Neural progenitor cell (in vitro differentiated cells): ENCODE results near the gene CNTN5. TPM values are rescaled to one million over a fixed set of nuclear protein-coding genes. Genes with fewer than 3 reads are reported as not detected.
A peak's percentile ranks its signal among the peaks of the same experiment; 100 is the strongest.
"Not testable (repeated sequence)": the region's sequence is repeated elsewhere in the genome, so short reads cannot be mapped to it uniquely, and the experiment has no call there.

ENCODE experiments used
- DNase-seq: peaks from one replicate; pipeline ENCODE4 v3.0.0-alpha.2; 2016; ENCODE audit warnings: low spot score
- H2AFZ ChIP-seq: fragments of 200-600 bp; sonication (generic); replicated peaks from 2 replicates; pipeline ENCODE4 v1.6.1; 2016; ENCODE audit warnings: antibody characterized with exemption
- H3F3A ChIP-seq: fragments of 200-600 bp; sonication (generic); 2 replicates; pipeline ENCODE4 v1.6.1; 2016; ENCODE audit warnings: antibody characterized with exemption, low read depth
- H3K27ac ChIP-seq: fragments of 200-600 bp; sonication (generic); 2 replicates; pipeline ENCODE4 v1.5.1; 2016; ENCODE audit warnings: mild to moderate bottlenecking
- H3K27me3 ChIP-seq: fragments of 200-600 bp; sonication (generic); 2 replicates; pipeline ENCODE4 v1.6.1; 2016; ENCODE audit warnings: mild to moderate bottlenecking, moderate library complexity
- H3K36me3 ChIP-seq: fragments of 200-600 bp; sonication (generic); 2 replicates; pipeline ENCODE4 v1.5.1; 2016
- H3K4me1 ChIP-seq: fragments of 200-600 bp; sonication (generic); 2 replicates; pipeline ENCODE4 v1.6.1; 2016; ENCODE audit warnings: mixed run types
- H3K4me2 ChIP-seq: fragments of 200-600 bp; sonication (generic); 2 replicates; pipeline ENCODE4 v1.6.1; 2016
- H3K4me3 ChIP-seq: fragments of 200-600 bp; sonication (generic); 2 replicates; pipeline ENCODE4 v1.5.1; 2016
- H3K79me2 ChIP-seq: fragments of 200-600 bp; sonication (generic); 2 replicates; pipeline ENCODE4 v1.6.1; 2016; ENCODE audit warnings: low read depth
- H3K9ac ChIP-seq: fragments of 200-600 bp; sonication (generic); 2 replicates; pipeline ENCODE4 v1.6.1; 2016
- H3K9me3 ChIP-seq: fragments of 200-600 bp; sonication (generic); 2 replicates; pipeline ENCODE4 v1.5.1; 2016; ENCODE audit warnings: low read depth
- H4K20me1 ChIP-seq: fragments of 200-600 bp; sonication (generic); 2 replicates; pipeline ENCODE4 v1.6.1; 2016; ENCODE audit warnings: low read depth
- H3K27ac Mint-ChIP-seq: 3 replicates; pipeline ENCODE4 v1.8.0; 2021; ENCODE audit warnings: mixed read lengths
- H3K27me3 Mint-ChIP-seq: 2 replicates; pipeline ENCODE4 v1.8.0; 2022; ENCODE audit warnings: low read depth, mild to moderate bottlenecking, inconsistent platforms, moderate library complexity, mixed read lengths; ENCODE audit not compliant: insufficient read depth
- H3K36me3 Mint-ChIP-seq: 3 replicates; pipeline ENCODE4 v1.8.0; 2021; ENCODE audit warnings: mixed read lengths
- H3K4me1 Mint-ChIP-seq: 3 replicates; pipeline ENCODE4 v1.8.0; 2021; ENCODE audit warnings: mixed read lengths
- H3K4me3 Mint-ChIP-seq: 3 replicates; pipeline ENCODE4 v1.8.0; 2021; ENCODE audit warnings: mild to moderate bottlenecking, moderate library complexity, mixed read lengths
- H3K9me3 Mint-ChIP-seq: 3 replicates; pipeline ENCODE4 v1.8.0; 2020; ENCODE audit warnings: mixed read lengths
- EZH2 ChIP-seq: fragments of 200-600 bp; sonication (generic); IDR thresholded peaks from 2 replicates; pipeline ENCODE4 v1.6.1; 2017; ENCODE audit warnings: antibody characterized with exemption, mild to moderate bottlenecking, moderate library complexity
- EZH2phosphoT487 ChIP-seq: fragments of 200-600 bp; sonication (generic); IDR thresholded peaks from 2 replicates; pipeline ENCODE4 v1.6.1; 2017; ENCODE audit warnings: antibody characterized with exemption
- total RNA-seq: library from RNA; depleted of rRNA; stranded (reverse); fragments of >200 nt; gene quantifications from 2 replicates; pipeline ENCODE4 v1.2.3, GENCODE V29; 2015; ENCODE audit warnings: low replicate concordance
- TF ChIP-seq, protein P1 (sequence below): fragments of 200-600 bp; sonication (generic); IDR thresholded peaks from 2 replicates; pipeline ENCODE4 v1.5.1; 2017; ENCODE audit warnings: antibody characterized with exemption, mild to moderate bottlenecking

The CNTN5 gene
- total RNA-seq, 1 donor from 2014 or later: 0.19 TPM

DNA sequence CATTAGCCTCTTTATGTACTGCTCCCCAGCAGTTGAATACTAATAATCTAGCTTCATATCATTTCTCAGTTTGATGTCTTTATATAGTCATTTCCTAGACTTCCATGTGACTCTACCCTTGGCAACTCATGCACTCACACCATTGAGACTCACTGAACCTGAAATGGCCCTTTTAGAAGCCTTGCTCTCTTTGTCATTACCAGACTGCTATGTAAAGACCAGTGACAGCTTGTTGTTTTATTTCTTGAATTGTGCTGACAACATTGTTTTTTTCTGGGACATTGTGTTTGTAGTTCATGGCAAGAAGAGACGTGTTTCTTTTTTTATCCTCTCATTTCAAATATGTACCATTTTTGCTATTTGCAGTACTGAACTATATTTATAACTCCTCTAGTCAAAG is 256.5 kb downstream of the CNTN5 start:
- no peaks in the 10 kb centered on the region for H3K27me3 ChIP-seq
- H3K4me1 Mint-ChIP-seq: peaks cover 29% of the 10 kb centered on the region
- H3F3A ChIP-seq: no peaks in the 10 kb centered on the region
- TF ChIP-seq, protein P1, sequence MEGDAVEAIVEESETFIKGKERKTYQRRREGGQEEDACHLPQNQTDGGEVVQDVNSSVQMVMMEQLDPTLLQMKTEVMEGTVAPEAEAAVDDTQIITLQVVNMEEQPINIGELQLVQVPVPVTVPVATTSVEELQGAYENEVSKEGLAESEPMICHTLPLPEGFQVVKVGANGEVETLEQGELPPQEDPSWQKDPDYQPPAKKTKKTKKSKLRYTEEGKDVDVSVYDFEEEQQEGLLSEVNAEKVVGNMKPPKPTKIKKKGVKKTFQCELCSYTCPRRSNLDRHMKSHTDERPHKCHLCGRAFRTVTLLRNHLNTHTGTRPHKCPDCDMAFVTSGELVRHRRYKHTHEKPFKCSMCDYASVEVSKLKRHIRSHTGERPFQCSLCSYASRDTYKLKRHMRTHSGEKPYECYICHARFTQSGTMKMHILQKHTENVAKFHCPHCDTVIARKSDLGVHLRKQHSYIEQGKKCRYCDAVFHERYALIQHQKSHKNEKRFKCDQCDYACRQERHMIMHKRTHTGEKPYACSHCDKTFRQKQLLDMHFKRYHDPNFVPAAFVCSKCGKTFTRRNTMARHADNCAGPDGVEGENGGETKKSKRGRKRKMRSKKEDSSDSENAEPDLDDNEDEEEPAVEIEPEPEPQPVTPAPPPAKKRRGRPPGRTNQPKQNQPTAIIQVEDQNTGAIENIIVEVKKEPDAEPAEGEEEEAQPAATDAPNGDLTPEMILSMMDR: no peak
- no peak for TF ChIP-seq EZH2phosphoT487
- no peak for TF ChIP-seq EZH2
- H3K4me1 ChIP-seq: no peaks in the 10 kb centered on the region
- no peaks in the 10 kb centered on the region for H3K36me3 Mint-ChIP-seq
- no peaks in the 10 kb centered on the region for H4K20me1 ChIP-seq
- no peaks in the 10 kb centered on the region for H3K9me3 Mint-ChIP-seq
- H3K4me2 ChIP-seq: no peak overlapping the region
- peaks cover 5% of the 10 kb centered on the region for H3K27me3 Mint-ChIP-seq
- no peaks in the 10 kb centered on the region for H3K9me3 ChIP-seq
- H3K36me3 ChIP-seq: no peaks in the 10 kb centered on the region
- H3K9ac ChIP-seq: no peak overlapping the region
- H3K4me3 Mint-ChIP-seq: no peak overlapping the region
- no peak overlapping the region for H3K27ac ChIP-seq
- DNase-seq: peak; percentile 11
- H3K79me2 ChIP-seq: no peaks in the 10 kb centered on the region
- H3K4me3 ChIP-seq: no peak overlapping the region
- H3K27ac Mint-ChIP-seq: peak overlapping the region; percentile 10
- H2AFZ ChIP-seq: no peak overlapping the region

DNA sequence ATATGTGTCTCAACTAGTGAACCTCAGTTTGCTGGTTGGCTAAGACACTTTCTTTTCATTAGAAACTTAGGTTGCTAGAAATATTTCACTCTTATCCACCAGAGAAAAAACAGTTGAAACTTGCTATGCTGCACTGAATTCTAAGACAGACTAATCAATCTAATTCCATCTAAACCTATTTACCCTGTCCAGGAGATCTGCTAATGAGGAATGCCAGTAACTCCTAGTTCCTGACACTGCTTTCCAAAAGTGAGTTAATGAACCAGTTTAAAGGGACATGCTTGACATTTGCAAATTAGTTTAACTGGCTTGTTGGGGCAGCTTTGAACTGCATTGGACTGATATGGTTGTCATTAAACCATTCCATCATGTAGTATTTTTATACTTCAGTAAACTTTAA is 258.5 kb downstream of the CNTN5 start:
- H3K4me1 Mint-ChIP-seq: peaks cover 29% of the 10 kb centered on the region
- H3K9ac ChIP-seq: no peak overlapping the region
- no peak overlapping the region for H3K4me3 ChIP-seq
- H2AFZ ChIP-seq: no peak overlapping the region
- TF ChIP-seq EZH2: no peak
- TF ChIP-seq, protein P1: no peak
- no peak for TF ChIP-seq EZH2phosphoT487
- no peak overlapping the region for H3K4me3 Mint-ChIP-seq
- H3K36me3 ChIP-seq: no peaks in the 10 kb centered on the region
- H3K9me3 ChIP-seq: no peaks in the 10 kb centered on the region
- no peaks in the 10 kb centered on the region for H3K79me2 ChIP-seq
- H3K27me3 Mint-ChIP-seq: peaks cover 5% of the 10 kb centered on the region
- peaks cover 2% of the 10 kb centered on the region for H3K9me3 Mint-ChIP-seq
- DNase-seq: peak; percentile 27
- no peak overlapping the region for H3K27ac ChIP-seq
- H3K27me3 ChIP-seq: no peaks in the 10 kb centered on the region
- no peaks in the 10 kb centered on the region for H3K36me3 Mint-ChIP-seq
- no peak overlapping the region for H3K27ac Mint-ChIP-seq
- no peaks in the 10 kb centered on the region for H4K20me1 ChIP-seq
- no peaks in the 10 kb centered on the region for H3K4me1 ChIP-seq
- no peak overlapping the region for H3K4me2 ChIP-seq
- no peaks in the 10 kb centered on the region for H3F3A ChIP-seq

DNA sequence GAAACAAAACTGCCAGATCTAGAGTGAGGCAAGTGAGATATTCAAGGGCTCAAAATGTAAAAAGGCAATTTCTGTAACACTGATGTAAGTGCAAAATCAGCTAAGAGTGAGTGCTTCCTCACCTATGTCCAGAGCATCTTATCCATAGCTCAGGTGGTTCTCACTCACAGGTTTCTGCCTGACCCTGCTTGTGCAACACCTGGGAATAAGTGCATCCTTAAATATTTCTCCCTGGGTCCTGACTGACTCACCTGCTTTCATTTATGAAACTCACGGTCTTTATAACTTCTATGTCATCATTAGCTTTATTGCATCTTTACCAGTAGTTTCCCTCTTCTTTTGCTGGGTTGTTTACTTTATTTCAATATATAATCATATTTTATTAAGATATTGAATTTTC is 260.6 kb downstream of the CNTN5 start:
- Histone ChIP-seq H3K4me3 (no peak overlapping the region), H2AFZ (no peak overlapping the region), H3K27ac (no peak overlapping the region), H4K20me1 (no peaks in the 10 kb centered on the region), H3K4me1 (no peaks in the 10 kb centered on the region), H3F3A (no peaks in the 10 kb centered on the region), H3K4me2 (no peak overlapping the region), H3K79me2 (no peaks in the 10 kb centered on the region), H3K27me3 (no peaks in the 10 kb centered on the region), H3K36me3 (no peaks in the 10 kb centered on the region), H3K9ac (no peak overlapping the region), H3K9me3 (no peaks in the 10 kb centered on the region)
- H3K9me3 Mint-ChIP-seq: peaks cover 2% of the 10 kb centered on the region
- no peak overlapping the region for H3K4me3 Mint-ChIP-seq
- DNase-seq: no peak
- H3K27me3 Mint-ChIP-seq: peaks cover 5% of the 10 kb centered on the region
- peaks cover 21% of the 10 kb centered on the region for H3K4me1 Mint-ChIP-seq
- no peak overlapping the region for H3K27ac Mint-ChIP-seq
- TF ChIP-seq EZH2: no peak
- TF ChIP-seq, protein P1: no peak
- no peaks in the 10 kb centered on the region for H3K36me3 Mint-ChIP-seq

DNA sequence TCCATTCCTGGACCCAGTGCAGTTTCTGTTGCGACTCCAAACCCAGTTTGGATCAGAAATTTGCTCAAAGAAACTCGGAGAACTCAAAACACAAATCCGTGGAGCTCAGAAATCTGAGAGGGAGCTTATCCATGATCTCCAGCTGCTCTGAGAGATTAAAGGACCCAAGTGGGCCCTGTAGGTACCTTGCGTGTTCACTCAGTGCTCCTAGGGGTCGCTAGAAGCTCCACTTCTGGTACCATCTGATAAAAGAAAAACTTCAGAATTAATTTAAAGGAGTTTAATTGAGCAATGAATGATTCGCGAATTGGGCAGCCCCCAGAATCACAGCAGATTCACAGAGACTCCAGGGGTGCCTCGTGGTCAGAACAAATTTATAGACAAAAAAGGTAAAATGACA is 277.2 kb downstream of the CNTN5 start:
- DNase-seq: peak; percentile 19
- not testable (repeated sequence) for H3F3A ChIP-seq, H3K27me3 ChIP-seq, H3K4me1 Mint-ChIP-seq, H2AFZ ChIP-seq, H3K9me3 Mint-ChIP-seq, H3K4me1 ChIP-seq, H3K27ac ChIP-seq, H3K36me3 ChIP-seq, H3K27ac Mint-ChIP-seq, H3K9ac ChIP-seq, H4K20me1 ChIP-seq, H3K4me2 ChIP-seq, H3K9me3 ChIP-seq, H3K27me3 Mint-ChIP-seq, H3K36me3 Mint-ChIP-seq, H3K4me3 ChIP-seq, H3K4me3 Mint-ChIP-seq, H3K79me2 ChIP-seq
- TF ChIP-seq, protein P1: peak; percentile 17
